Activated CD4-positive, alpha-beta memory T cell treated with anti-CD3 and anti-CD28 coated beads for 36 hours (primary cell): ENCODE results near the gene C20orf144. TPM values are rescaled to one million over a fixed set of nuclear protein-coding genes. Genes with fewer than 3 reads are reported as not detected.

Source experiments
- CTCF ChIA-PET: fragments of 350-600 bp; sonication (Branson Sonifier 250); formaldehyde crosslinking; loops from one replicate; lab custom pipeline; 2021; ENCODE audit warnings: antibody characterized with exemption, inconsistent platforms; lab: Charles Lee
- POLR2A ChIA-PET: fragments of 350-600 bp; sonication (Branson Sonifier 250); formaldehyde crosslinking; loops from one replicate; lab custom pipeline; 2021; ENCODE audit warnings: antibody characterized with exemption; lab: Charles Lee
- DNase-seq: peaks from one replicate; pipeline ENCODE4 v3.0.0-alpha.2; 2020
- H3K27ac Mint-ChIP-seq: one replicate; pipeline ENCODE4 v1.8.0; 2021; ENCODE audit warnings: mixed read lengths
- H3K27me3 Mint-ChIP-seq: one replicate; pipeline ENCODE4 v1.8.0; 2021; ENCODE audit warnings: mixed read lengths
- H3K36me3 Mint-ChIP-seq: one replicate; pipeline ENCODE4 v1.8.0; 2021; ENCODE audit warnings: mixed read lengths
- H3K4me1 Mint-ChIP-seq: one replicate; pipeline ENCODE4 v1.8.0; 2021; ENCODE audit warnings: low read depth, mixed read lengths
- H3K4me3 Mint-ChIP-seq: one replicate; pipeline ENCODE4 v1.8.0; 2021; ENCODE audit warnings: mild to moderate bottlenecking, mixed read lengths
- H3K9me3 Mint-ChIP-seq: one replicate; pipeline ENCODE4 v1.8.0; 2021; ENCODE audit warnings: mixed read lengths
- intact Hi-C: fragments of 100-400 bp; cut with micrococcal nuclease; formaldehyde crosslinking; loops from one replicate; pipeline ENCODE4 v1.15.1; 2023
- total RNA-seq, 2 experiments: library from RNA; stranded (reverse); gene quantifications; one replicate each; pipeline ENCODE4 v1.2.3, GENCODE V29; 2021

The C20orf144 gene
- total RNA-seq, 2 experiments from 2014 or later: 0.26 to 0.31 TPM

DNA sequence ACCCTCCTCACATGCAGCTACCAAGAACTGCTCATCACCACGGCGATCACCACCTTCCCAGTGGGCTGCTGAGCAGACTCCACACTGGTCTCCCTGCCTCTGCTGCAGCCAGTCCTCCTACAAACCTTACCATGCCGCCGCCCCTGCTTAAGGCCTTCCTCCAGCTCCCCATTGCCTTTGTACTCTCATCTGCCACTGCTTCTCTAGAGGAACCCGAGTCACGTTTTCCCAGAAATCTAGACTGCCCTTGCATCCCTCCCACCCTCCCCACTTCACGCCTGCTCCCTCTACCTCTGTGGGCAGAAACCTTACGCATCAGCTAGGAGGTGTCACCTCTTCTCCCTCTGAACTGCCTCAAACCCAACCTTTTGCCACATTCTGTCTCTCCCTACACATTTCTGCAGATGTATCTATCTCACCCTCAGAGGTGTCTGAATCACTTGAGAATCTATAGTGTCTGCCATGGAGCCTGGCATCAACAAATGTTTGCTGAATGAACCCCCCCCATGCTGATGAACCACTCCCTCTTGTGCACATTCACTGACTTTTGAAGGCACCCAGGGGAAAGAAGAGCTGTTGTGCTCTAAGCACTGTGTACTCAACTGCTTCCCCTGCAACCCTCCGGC, 19.7 kb downstream of the C20orf144 start:
- Mint-ChIP-seq H3K4me1 (peaks cover 70% of the 10 kb centered on the region), H3K9me3 (no peaks in the 10 kb centered on the region), H3K27ac (peak overlapping the region; percentile 62), H3K27me3 (no peaks in the 10 kb centered on the region), H3K36me3 (peaks cover 41% of the 10 kb centered on the region), H3K4me3 (peak overlapping the region; percentile 14)
- ChIA-PET POLR2A (interaction anchor here (1.0 to 1.3 kb wide), 4 partner anchors 13 to 77 kb away, joined by 3 to 6 read pairs (median 4); partner anchors contain the start of gene ACTL10), CTCF (interaction anchor here (0.7 kb wide), 1 partner anchor 14 kb away, joined by 3 read pairs; no protein-coding TSS in a partner anchor)
- DNase-seq: peak; percentile 60
- intact Hi-C loops: loop anchor here (1.0 kb wide), 1 partner anchor 38 kb away; the partner anchor contains the start of gene PXMP4

DNA sequence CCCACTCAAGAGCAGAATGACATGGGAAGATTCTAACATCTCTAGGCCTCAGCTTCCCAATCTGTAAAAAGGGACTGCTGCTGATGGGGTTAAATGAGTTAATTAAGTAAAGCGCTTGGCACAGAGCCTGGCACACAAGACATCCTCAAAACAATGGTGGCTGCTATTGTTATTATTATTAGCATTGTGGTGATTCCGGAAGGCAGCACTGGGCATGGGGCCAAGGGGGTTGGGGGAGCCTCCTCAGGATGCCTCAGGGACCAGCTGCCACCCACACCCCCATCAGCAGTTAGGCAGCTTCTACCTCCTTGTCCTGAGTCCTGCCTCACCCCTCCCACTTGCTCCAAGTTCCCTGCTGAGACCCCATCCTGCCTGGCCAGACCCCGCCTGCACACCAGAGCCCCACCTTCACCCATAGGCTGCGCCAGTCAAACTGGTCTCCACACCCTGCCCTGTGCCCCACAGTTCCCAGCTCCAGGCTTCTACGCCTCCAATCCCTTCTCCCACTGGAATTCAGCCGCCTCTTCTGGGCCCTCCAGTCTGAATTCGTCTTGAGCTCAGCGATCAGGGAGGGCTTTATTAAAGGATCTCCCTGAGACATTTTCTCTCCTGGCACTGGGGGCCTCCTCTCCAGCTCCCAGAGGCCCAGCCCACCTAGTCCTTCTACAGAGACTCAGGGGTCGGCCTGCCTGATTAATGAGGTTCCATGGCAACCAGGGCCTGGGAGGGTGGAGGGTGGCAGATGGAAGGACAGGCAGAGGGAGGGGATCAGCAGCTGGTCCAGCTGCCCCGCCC, 22.6 kb downstream of the C20orf144 start:
- H3K27me3 Mint-ChIP-seq: no peaks in the 10 kb centered on the region
- intact Hi-C loops: loop anchor here (5.0 kb wide), 1 partner anchor 428 kb away; the partner anchor contains the start of gene EIF2S2
- no peaks in the 10 kb centered on the region for H3K9me3 Mint-ChIP-seq
- H3K4me1 Mint-ChIP-seq: peaks cover 81% of the 10 kb centered on the region
- H3K36me3 Mint-ChIP-seq: peaks cover 15% of the 10 kb centered on the region
- H3K4me3 Mint-ChIP-seq: peak overlapping the region; percentile 93
- POLR2A ChIA-PET: interaction anchor here (1.0 to 3.5 kb wide), 7 partner anchors 10 to 309 kb away, joined by 3 to 21 read pairs (median 5); partner anchors contain the start of genes ACTL10, NECAB3 and PXMP4
- CTCF ChIA-PET: interaction anchor here (1.2 to 3.4 kb wide), 3 partner anchors 17 to 35 kb away, joined by 5 to 17 read pairs (median 5); partner anchors contain the start of genes ACTL10 and PXMP4
- no peak for DNase-seq
- peak overlapping the region; percentile 58 for H3K27ac Mint-ChIP-seq

DNA sequence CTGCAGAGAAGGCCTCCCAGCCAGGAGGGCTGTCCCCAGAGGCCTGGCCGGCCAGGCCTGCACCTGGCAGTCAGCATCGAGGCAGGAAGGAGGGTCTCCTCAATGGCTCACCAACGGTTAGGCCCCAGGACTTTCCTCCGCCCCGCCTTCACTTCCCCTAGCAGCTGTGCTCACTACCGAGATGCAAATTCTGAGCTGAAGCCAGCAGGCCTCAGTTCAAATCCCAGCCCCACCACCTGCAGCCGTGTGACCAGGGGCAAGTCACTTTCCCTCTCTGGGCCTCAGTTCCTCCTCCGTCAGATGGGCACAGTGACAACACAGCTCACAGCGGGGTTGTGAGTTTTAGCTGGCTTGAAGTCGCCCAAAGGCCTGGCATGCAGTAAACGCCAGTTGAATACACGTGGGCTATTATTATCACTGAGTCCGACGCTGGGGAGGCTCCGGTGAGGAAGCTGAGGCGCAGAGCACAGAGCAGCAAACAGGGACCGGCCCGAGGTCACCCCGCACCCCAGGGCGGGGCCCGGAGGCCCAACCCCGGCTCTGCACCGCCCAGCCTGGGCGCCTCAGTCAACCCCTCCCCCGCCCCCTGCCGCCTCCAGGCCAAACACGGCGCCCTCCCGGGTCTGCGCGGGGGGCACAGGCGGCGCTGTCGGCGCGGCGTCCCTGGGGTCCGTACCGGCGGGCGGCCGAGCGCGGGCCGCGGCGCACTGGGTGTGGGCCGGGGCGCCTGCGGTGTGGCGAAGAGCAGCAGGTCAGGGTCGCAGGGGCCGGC, 23.4 kb downstream of the C20orf144 start:
- H3K36me3 Mint-ChIP-seq: peaks cover 15% of the 10 kb centered on the region
- DNase-seq: peak; percentile 83
- intact Hi-C loops: loop anchor here (1.0 to 5.0 kb wide), 5 partner anchors 23 to 427 kb away; partner anchors contain the start of genes C20orf144, CHMP4B, EIF2S2 and PXMP4
- H3K4me1 Mint-ChIP-seq: peaks cover 79% of the 10 kb centered on the region
- CTCF ChIA-PET: interaction anchor here (1.2 to 3.4 kb wide), 3 partner anchors 18 to 34 kb away, joined by 5 to 17 read pairs (median 5); partner anchors contain the start of genes ACTL10 and PXMP4
- H3K4me3 Mint-ChIP-seq: peak overlapping the region; percentile 93
- no peaks in the 10 kb centered on the region for H3K27me3 Mint-ChIP-seq
- H3K27ac Mint-ChIP-seq: peak overlapping the region; percentile 87
- POLR2A ChIA-PET: interaction anchor here (1.0 to 3.5 kb wide), 7 partner anchors 11 to 308 kb away, joined by 3 to 21 read pairs (median 5); partner anchors contain the start of genes ACTL10, NECAB3 and PXMP4
- H3K9me3 Mint-ChIP-seq: no peaks in the 10 kb centered on the region

DNA sequence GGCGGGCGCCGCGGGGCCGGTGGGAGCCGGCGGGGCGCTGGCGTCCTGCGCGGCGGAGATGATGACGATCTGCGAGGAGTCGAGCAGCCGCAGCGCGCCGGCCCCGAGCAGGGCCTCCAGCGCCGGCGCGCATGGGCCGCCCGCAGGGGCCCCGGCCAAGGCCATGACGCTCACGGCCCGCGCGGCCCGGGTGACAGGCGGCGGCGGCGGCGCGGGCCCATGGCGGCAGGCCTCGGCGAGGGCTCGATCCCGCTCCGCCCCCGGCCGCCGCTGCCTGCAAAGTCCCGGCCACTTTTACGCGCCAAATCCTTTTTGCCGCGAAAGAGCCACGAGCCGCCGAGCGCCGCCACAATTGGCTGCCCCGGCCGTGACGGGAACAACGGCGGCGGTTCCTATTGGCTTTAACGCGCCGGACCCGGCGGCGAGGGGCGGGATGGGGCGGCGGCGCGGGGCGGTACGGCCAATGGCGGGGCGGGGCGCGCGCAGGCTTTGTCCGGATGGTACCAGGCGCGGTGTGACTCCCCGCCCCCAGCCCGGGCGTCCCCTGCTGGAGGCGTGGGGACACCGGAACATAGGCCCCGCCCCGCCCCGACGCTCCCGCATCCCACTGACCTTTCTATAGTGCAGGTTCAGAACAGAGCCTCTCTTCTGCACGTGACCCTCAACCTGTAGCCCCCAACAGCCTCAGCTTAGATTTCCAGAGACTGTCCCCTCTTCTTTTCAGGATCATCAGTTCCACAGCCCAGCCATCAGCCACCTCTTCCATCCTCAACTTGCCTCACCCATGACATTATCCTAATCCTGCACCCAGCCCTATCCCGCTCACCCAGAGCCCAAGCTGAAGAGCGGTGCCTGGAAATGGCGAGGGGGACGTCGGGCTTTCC, 24.2 kb downstream of the C20orf144 start, which contains the start of gene E2F1:
Gene E2F1, minus strand, starts transcription at position 286 of the 884 bp plus-strand sequence. Its CDS starts 121 bp downstream, at position 165.
- intact Hi-C loops: loop anchor here (1.0 to 5.0 kb wide), 5 partner anchors 24 to 426 kb away; partner anchors contain the start of genes C20orf144, CHMP4B, EIF2S2 and PXMP4
- Mint-ChIP-seq H3K9me3 (no peaks in the 10 kb centered on the region), H3K4me3 (peak within 1 kb of the TSS; percentile 93), H3K4me1 (peaks cover 70% of the 10 kb centered on the region), H3K27me3 (no peaks in the 10 kb centered on the region), H3K36me3 (peaks cover 14% of the 10 kb centered on the region), H3K27ac (peak within 1 kb of the TSS; percentile 87)
- CTCF ChIA-PET: interaction anchor here (1.2 to 3.5 kb wide), 5 partner anchors 19 to 46 kb away, joined by 3 to 28 read pairs (median 5); partner anchors contain the start of genes ACTL10 and PXMP4
- DNase-seq: peak; percentile 98
- POLR2A ChIA-PET: interaction anchor here (1.0 to 3.5 kb wide), 5 partner anchors 12 to 307 kb away, joined by 3 to 21 read pairs (median 7); partner anchors contain the start of genes ACTL10 and NECAB3

DNA sequence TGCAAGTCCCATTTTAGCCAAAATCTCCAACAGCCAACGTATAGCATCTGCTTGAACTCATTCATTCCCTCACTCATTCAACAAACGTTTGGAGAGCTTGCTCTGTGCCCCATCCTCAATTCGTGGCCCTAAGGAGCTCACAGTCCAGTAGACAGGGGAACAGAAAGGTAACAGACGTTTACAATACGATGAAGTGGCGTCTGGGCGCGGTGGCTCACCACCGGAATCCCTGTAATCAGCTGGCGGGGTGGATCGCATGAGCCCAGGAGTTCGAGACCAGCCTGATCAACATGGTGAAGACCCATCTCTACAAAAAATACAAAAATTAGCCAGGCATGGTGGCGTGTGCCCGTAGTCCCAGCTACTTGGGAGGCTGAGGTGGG, 24.8 kb downstream of the C20orf144 start:
- Mint-ChIP-seq H3K4me3 (peak overlapping the region; percentile 43), H3K36me3 (peaks cover 14% of the 10 kb centered on the region), H3K4me1 (peaks cover 64% of the 10 kb centered on the region), H3K9me3 (no peaks in the 10 kb centered on the region), H3K27ac (peak overlapping the region; percentile 32), H3K27me3 (no peaks in the 10 kb centered on the region)
- intact Hi-C loops: loop anchor here (1.0 to 5.0 kb wide), 5 partner anchors 24 to 425 kb away; partner anchors contain the start of genes C20orf144, CHMP4B, EIF2S2 and PXMP4
- no peak for DNase-seq
- CTCF ChIA-PET: interaction anchor here (1.2 to 3.5 kb wide), 3 partner anchors 19 to 46 kb away, joined by 3 to 28 read pairs (median 4); partner anchors contain the start of genes ACTL10 and PXMP4
- POLR2A ChIA-PET: interaction anchor here (1.2 to 2.1 kb wide), 2 partner anchors 20 to 197 kb away, joined by 3 to 12 read pairs; partner anchors contain the start of genes ACTL10 and CBFA2T2

DNA sequence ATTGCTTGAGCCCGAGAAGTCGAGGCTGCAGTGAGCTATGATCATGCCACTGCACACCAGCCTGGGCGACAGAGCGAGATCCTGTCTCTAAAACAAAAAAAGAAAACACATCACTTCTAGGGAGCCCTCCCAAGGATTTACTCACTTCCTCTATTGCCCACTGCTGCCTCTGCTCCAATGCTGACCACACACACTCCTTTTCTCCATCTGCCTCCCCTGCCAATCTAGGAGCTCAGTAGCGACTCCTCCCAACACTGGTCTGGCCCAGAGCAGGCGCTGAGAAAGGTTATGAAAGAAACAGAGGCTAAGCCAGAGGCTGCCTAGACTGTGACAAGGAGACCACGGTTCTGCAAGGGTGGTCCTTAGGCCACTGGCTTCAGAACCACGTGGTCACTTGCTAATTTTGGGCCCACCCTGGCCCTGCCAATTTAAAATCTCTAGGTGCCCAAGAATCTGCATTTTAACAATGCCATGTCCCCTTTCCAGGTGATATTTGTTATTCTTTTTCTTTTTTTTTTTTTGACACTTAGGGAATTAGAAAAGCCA, 25.3 kb downstream of the C20orf144 start:
- ChIA-PET POLR2A (interaction anchor here (0.6 to 2.1 kb wide), 4 partner anchors 21 to 198 kb away, joined by 3 to 12 read pairs (median 4); partner anchors contain the start of genes ACTL10, CBFA2T2 and PXMP4), CTCF (interaction anchor here (1.2 to 3.5 kb wide), 3 partner anchors 20 to 45 kb away, joined by 3 to 28 read pairs (median 4); partner anchors contain the start of genes ACTL10 and PXMP4)
- Mint-ChIP-seq H3K36me3 (peaks cover 13% of the 10 kb centered on the region), H3K27me3 (no peaks in the 10 kb centered on the region), H3K9me3 (no peaks in the 10 kb centered on the region), H3K27ac (no peak overlapping the region), H3K4me3 (no peak overlapping the region), H3K4me1 (peaks cover 59% of the 10 kb centered on the region)
- no peak for DNase-seq
- intact Hi-C loops: loop anchor here (2.0 to 5.0 kb wide), 3 partner anchors 25 to 425 kb away; partner anchors contain the start of genes C20orf144 and EIF2S2

DNA sequence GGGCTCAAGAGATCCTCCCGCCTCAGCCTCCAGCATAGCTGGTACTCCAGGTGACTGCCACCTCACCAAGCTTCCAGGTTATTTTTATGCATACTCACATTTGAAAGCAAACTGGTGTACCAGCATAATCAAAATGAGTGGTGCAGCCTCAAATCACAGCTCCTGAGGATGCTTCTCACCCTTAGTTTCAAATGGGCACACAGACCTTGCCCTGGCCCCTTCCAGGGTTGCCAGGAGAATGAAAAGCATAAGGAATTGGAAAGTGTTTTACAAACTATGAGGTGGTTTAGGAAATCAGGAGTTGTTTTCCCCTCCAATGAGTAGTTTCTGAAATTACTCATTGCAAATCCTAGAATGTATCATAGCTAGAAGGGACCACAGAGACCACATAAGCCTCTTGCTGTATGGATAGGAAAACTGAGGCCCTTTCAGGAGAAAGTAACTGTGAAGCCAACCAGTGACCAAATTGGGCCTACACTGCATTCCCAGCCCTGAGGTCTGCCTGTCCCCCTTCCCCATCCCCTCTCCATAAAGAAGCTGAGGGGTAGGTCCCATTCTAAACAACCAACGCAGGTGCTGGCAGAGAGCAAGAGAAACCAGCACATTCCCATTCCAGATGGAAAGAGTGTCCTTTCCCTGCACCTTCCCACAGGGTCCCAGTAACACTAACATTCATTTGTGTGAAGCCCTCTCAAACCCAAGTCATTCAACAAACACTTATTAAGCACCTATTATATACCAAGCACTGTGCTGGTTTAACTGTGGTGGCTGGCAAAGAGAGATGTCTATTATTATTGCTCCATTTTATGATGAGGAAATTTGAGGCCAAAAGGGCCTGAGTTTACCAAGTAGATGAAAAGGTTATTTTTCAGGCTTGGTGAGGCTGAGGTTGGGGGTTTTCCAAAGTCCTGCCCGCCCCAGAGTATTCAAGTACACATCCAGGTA, 26.1 kb downstream of the C20orf144 start:
- DNase-seq: peak; percentile 30
- no peaks in the 10 kb centered on the region for H3K27me3 Mint-ChIP-seq
- POLR2A ChIA-PET: interaction anchor here (0.6 to 2.1 kb wide), 4 partner anchors 22 to 198 kb away, joined by 3 to 12 read pairs (median 4); partner anchors contain the start of genes ACTL10, CBFA2T2 and PXMP4
- CTCF ChIA-PET: interaction anchor here (1.2 to 3.5 kb wide), 2 partner anchors 21 to 32 kb away, joined by 3 to 28 read pairs; partner anchors contain the start of genes ACTL10 and PXMP4
- H3K4me3 Mint-ChIP-seq: no peak overlapping the region
- H3K9me3 Mint-ChIP-seq: no peaks in the 10 kb centered on the region
- peak overlapping the region; percentile 19 for H3K27ac Mint-ChIP-seq
- H3K36me3 Mint-ChIP-seq: peaks cover 9% of the 10 kb centered on the region
- intact Hi-C loops: loop anchor here (2.0 to 5.0 kb wide), 3 partner anchors 25 to 424 kb away; partner anchors contain the start of genes C20orf144 and EIF2S2
- peaks cover 53% of the 10 kb centered on the region for H3K4me1 Mint-ChIP-seq

DNA sequence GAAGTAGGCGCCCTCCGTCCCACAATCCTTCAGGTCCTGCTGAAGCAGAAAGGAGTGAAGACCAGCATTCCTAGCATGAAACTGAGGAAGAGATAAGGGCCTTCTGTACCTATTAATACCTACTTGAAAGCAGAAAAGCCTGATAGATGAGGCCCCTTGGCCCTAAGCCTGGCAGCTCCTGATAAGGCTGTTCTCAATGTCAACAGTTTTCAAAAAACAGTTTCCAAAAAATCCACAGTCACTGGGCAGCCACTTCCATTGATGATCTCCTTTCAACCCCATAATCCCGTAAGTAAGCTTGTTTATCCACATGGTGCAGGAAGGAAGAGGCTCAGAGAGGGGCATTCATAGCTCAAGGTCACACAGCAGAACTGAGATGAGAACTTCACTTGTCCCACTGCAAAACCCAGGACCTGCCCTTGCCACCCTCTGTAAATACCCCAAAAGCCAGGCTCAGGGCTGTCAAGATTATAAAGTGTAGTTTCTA, 26.9 kb downstream of the C20orf144 start:
- CTCF ChIA-PET: interaction anchor here (3.5 kb wide), 1 partner anchor 21 kb away, joined by 28 read pairs; the partner anchor contains the start of gene ACTL10
- H3K27ac Mint-ChIP-seq: peak overlapping the region; percentile 35
- H3K9me3 Mint-ChIP-seq: no peaks in the 10 kb centered on the region
- intact Hi-C loops: loop anchor here (5.0 kb wide), 1 partner anchor 423 kb away; the partner anchor contains the start of gene EIF2S2
- peaks cover 9% of the 10 kb centered on the region for H3K36me3 Mint-ChIP-seq
- no peak for DNase-seq
- H3K4me3 Mint-ChIP-seq: no peak overlapping the region
- H3K27me3 Mint-ChIP-seq: no peaks in the 10 kb centered on the region
- H3K4me1 Mint-ChIP-seq: peaks cover 50% of the 10 kb centered on the region
- POLR2A ChIA-PET: interaction anchor here (1.1 kb wide), 1 partner anchor 31 kb away, joined by 5 read pairs; the partner anchor contains the start of gene PXMP4
